Measurements from ENCODE around the gene KRTAP5-2. TPM values are rescaled to one million over a fixed set of nuclear protein-coding genes. Genes with fewer than 3 reads are reported as not detected.

KRTAP5-2 gene
- total RNA-seq, 6 experiments from 2014 or later, result not detected

GRCh38 chr11:1558775-1559110 is 39.4 kb downstream of the KRTAP5-2 start:
- Mint-ChIP-seq H3K9me3 (no peaks in the 10 kb centered on the region), H3K4me3 (no peak overlapping the region), H3K36me3 (ENCODE audit: low read depth) (no peaks in the 10 kb centered on the region), H3K4me1 (ENCODE audit: low read depth) (no peaks in the 10 kb centered on the region), H3K27ac (no peak overlapping the region), H3K27me3 (ENCODE audit: insufficient read depth) (no peaks in the 10 kb centered on the region)
- DNase-seq, result no peak
- no peak for TF ChIP-seq CTCF (IDR thresholded peaks at IDR 0.05)

- Mint-ChIP-seq H3K27ac (no peak overlapping the region), H3K4me1 (ENCODE audit: low read depth) (no peaks in the 10 kb centered on the region), H3K36me3 (ENCODE audit: low read depth) (no peaks in the 10 kb centered on the region), H3K9me3 (no peaks in the 10 kb centered on the region), H3K4me3 (no peak overlapping the region), H3K27me3 (ENCODE audit: insufficient read depth) (no peaks in the 10 kb centered on the region)
- peak; percentile 48 for DNase-seq
- TF ChIP-seq CTCF (IDR thresholded peaks at IDR 0.05), result no peak
Observed at GRCh38 chr11:1557904-1558774, 40.0 kb downstream of the KRTAP5-2 start.

- Mint-ChIP-seq H3K4me1 (ENCODE audit: low read depth) (no peaks in the 10 kb centered on the region), H3K36me3 (ENCODE audit: low read depth) (no peaks in the 10 kb centered on the region), H3K27ac (no peak overlapping the region), H3K27me3 (ENCODE audit: insufficient read depth) (no peaks in the 10 kb centered on the region), H3K4me3 (no peak overlapping the region), H3K9me3 (no peaks in the 10 kb centered on the region)
- TF ChIP-seq CTCF (IDR thresholded peaks at IDR 0.05), result no peak
- no peak for DNase-seq
Observed at GRCh38 chr11:1557051-1557884, 40.8 kb downstream of the KRTAP5-2 start.

- H3K27me3 Mint-ChIP-seq (ENCODE audit: insufficient read depth), result no peaks in the 10 kb centered on the region
- H3K4me3 Mint-ChIP-seq, result no peak overlapping the region
- no peak for DNase-seq
- no peaks in the 10 kb centered on the region for H3K9me3 Mint-ChIP-seq
- H3K27ac Mint-ChIP-seq, result no peak overlapping the region
- no peaks in the 10 kb centered on the region for H3K4me1 Mint-ChIP-seq (ENCODE audit: low read depth)
- no peak for TF ChIP-seq CTCF (IDR thresholded peaks at IDR 0.05)
- no peaks in the 10 kb centered on the region for H3K36me3 Mint-ChIP-seq (ENCODE audit: low read depth)
Observed at GRCh38 chr11:1556278-1556902, 41.7 kb downstream of the KRTAP5-2 start.

GRCh38 chr11:1555713-1556153 is 42.4 kb downstream of the KRTAP5-2 start:
- no peaks in the 10 kb centered on the region for H3K4me1 Mint-ChIP-seq (ENCODE audit: low read depth)
- no peak for TF ChIP-seq CTCF (IDR thresholded peaks at IDR 0.05)
- no peaks in the 10 kb centered on the region for H3K9me3 Mint-ChIP-seq
- H3K36me3 Mint-ChIP-seq (ENCODE audit: low read depth), result no peaks in the 10 kb centered on the region
- H3K27ac Mint-ChIP-seq, result no peak overlapping the region
- no peak overlapping the region for H3K4me3 Mint-ChIP-seq
- H3K27me3 Mint-ChIP-seq (ENCODE audit: insufficient read depth), result no peaks in the 10 kb centered on the region
- no peak for DNase-seq
